Measurements from ENCODE around the gene VKORC1L1.
"Not testable (repeated sequence)": the region's sequence is repeated elsewhere in the genome, so short reads cannot be mapped to it uniquely, and the experiment has no call there.

Gene VKORC1L1

GRCh38 chr7:65889722-65890121 lies 16.8 kb downstream of the VKORC1L1 start:
- DNase-seq (ENCODE audit: low read depth); H3K4me3 ChIP-seq (ENCODE audit: low read depth, low read length): not testable (repeated sequence)

- TF ChIP-seq CTCF (IDR thresholded peaks at IDR 0.05; ENCODE audit: low read depth, low read length) (no peak), MYC (IDR thresholded peaks at IDR 0.05; ENCODE audit: low read depth, low read length) (no peak), POLR2A (IDR thresholded peaks at IDR 0.05; ENCODE audit: extremely low read depth, insufficient read length) (no peak), MAX (IDR thresholded peaks at IDR 0.05; ENCODE audit: low read depth, low read length) (no peak)
- no peak overlapping the region for H3K4me3 ChIP-seq (ENCODE audit: low read depth, low read length)
- no peak for DNase-seq (ENCODE audit: low read depth)
Measured at GRCh38 chr7:65892161-65892560, 19.3 kb downstream of the VKORC1L1 start.

- H3K4me3 ChIP-seq (ENCODE audit: low read depth, low read length): no peak overlapping the region
- no peak for TF ChIP-seq POLR2A (IDR thresholded peaks at IDR 0.05; ENCODE audit: extremely low read depth, insufficient read length)
- TF ChIP-seq MYC (IDR thresholded peaks at IDR 0.05; ENCODE audit: low read depth, low read length): no peak
- no peak for TF ChIP-seq CTCF (IDR thresholded peaks at IDR 0.05; ENCODE audit: low read depth, low read length)
- TF ChIP-seq MAX (IDR thresholded peaks at IDR 0.05; ENCODE audit: low read depth, low read length): no peak
- DNase-seq (ENCODE audit: low read depth): no peak
Measured at GRCh38 chr7:65892835-65893234, 20.0 kb downstream of the VKORC1L1 start.

GRCh38 chr7:65896279-65896870 lies 23.5 kb downstream of the VKORC1L1 start:
- DNase-seq (ENCODE audit: low read depth): no peak
- H3K4me3 ChIP-seq (ENCODE audit: low read depth, low read length): no peak overlapping the region
- TF ChIP-seq POLR2A (IDR thresholded peaks at IDR 0.05; ENCODE audit: extremely low read depth, insufficient read length): no peak
- TF ChIP-seq MAX (IDR thresholded peaks at IDR 0.05; ENCODE audit: low read depth, low read length): no peak
- TF ChIP-seq CTCF (IDR thresholded peaks at IDR 0.05; ENCODE audit: low read depth, low read length): no peak
- no peak for TF ChIP-seq MYC (IDR thresholded peaks at IDR 0.05; ENCODE audit: low read depth, low read length)

GRCh38 chr7:65897289-65897688 lies 24.4 kb downstream of the VKORC1L1 start:
- DNase-seq (ENCODE audit: low read depth); H3K4me3 ChIP-seq (ENCODE audit: low read depth, low read length): not testable (repeated sequence)

GRCh38 chr7:65898677-65899447 lies 26.0 kb downstream of the VKORC1L1 start:
- H3K4me3 ChIP-seq (ENCODE audit: low read depth, low read length); DNase-seq (ENCODE audit: low read depth): not testable (repeated sequence)

- no peak overlapping the region for H3K4me3 ChIP-seq (ENCODE audit: low read depth, low read length)
- no peak for DNase-seq (ENCODE audit: low read depth)
- TF ChIP-seq MAX (IDR thresholded peaks at IDR 0.05; ENCODE audit: low read depth, low read length) (no peak), POLR2A (IDR thresholded peaks at IDR 0.05; ENCODE audit: extremely low read depth, insufficient read length) (no peak), CTCF (IDR thresholded peaks at IDR 0.05; ENCODE audit: low read depth, low read length) (no peak), MYC (IDR thresholded peaks at IDR 0.05; ENCODE audit: low read depth, low read length) (no peak)
Measured at GRCh38 chr7:65902306-65902705, 29.4 kb downstream of the VKORC1L1 start.

Measured in NB4 (cell line).